K562 (cell line): ENCODE results near the gene CD300C. TPM values are rescaled to one million over a fixed set of nuclear protein-coding genes. Genes with fewer than 3 reads are reported as not detected.
A peak's percentile ranks its signal among the peaks of the same experiment; 100 is the strongest.

Experiments
- CBFA2T2 ChIP-seq: fragments of 450-650 bp; conservative IDR thresholded peaks from 2 replicates; pipeline ENCODE4 v1.6.1; 2017; ENCODE audit warnings: mild to moderate bottlenecking
- CBFB ChIP-seq: sonication (generic); formaldehyde crosslinking; IDR thresholded peaks from 2 replicates; pipeline ENCODE4 v1.4.0; 2020; ENCODE audit warnings: mild to moderate bottlenecking, missing genetic modification reagents
- CBX3 ChIP-seq, 2 experiments: IDR thresholded peaks; 1 replicate in 1 of 2; 2 replicates in 1 of 2; pipeline ENCODE4 v1.6.1; 2012; ENCODE audit warnings: inconsistent platforms in 2 of 2, low read length in 2 of 2, borderline replicate concordance in 1 of 2, control low read depth in 1 of 2
- ETV6 ChIP-seq, 3 experiments: fragments of 150-350 bp in 1 of 3; sonication (generic) in 1 of 3; formaldehyde crosslinking in 1 of 3; IDR thresholded peaks; 2 replicates each; pipeline versions ENCODE4 v1.6.1 to v1.8.0; 2014 to 2022; ENCODE audit warnings: borderline replicate concordance in 2 of 3, low read depth in 2 of 3, antibody characterized with exemption in 1 of 3, low read length in 1 of 3, mild to moderate bottlenecking in 1 of 3, missing genetic modification reagents in 1 of 3
- TFAP4 ChIP-seq: sonication (generic); formaldehyde crosslinking; IDR thresholded peaks from 2 replicates; pipeline ENCODE4 v1.8.0; 2022; ENCODE audit warnings: missing genetic modification reagents, mild to moderate bottlenecking, moderate library complexity, borderline replicate concordance
- ZBTB34 ChIP-seq: fragments of 250-450 bp; sonication (Bioruptor Pico); IDR thresholded peaks from 2 replicates; pipeline ENCODE4 v1.8.0; 2021; ENCODE audit warnings: mild to moderate bottlenecking, moderate library complexity
- ZNF318 ChIP-seq, 2 experiments: fragments of 450-650 bp; IDR thresholded peaks; 2 replicates each; pipeline ENCODE4 v1.6.1; 2016; ENCODE audit warnings: mild to moderate bottlenecking in 2 of 2, borderline replicate concordance in 1 of 2, low read depth in 1 of 2, moderate library complexity in 1 of 2
- ZNF717 ChIP-seq: fragments of 250-450 bp; sonication (Bioruptor Pico); IDR thresholded peaks from 2 replicates; pipeline ENCODE4 v1.5.0; 2021
- polyA plus RNA-seq, 8 experiments: library from polyadenylated mRNA; depleted of rRNA in 4 of 8; stranded (reverse) in 5 of 8; unstranded in 3 of 8; fragments of >200 nt; fragmentation: Nextera tagmentation in 2 of 8; fragmentation: Illumina TruSeq in 1 of 8; extraction: Ambion mirVana in 2 of 8; extraction: Trizol in 1 of 8; gene quantifications; 2 replicates each; pipeline versions ENCODE4 v1.2.1 to v1.2.3, GENCODE V29; 2011 to 2014; ENCODE audit warnings: inconsistent platforms in 1 of 8, missing spikeins in 1 of 8
- total RNA-seq, 7 experiments: library from RNA; depleted of rRNA in 6 of 7; stranded (reverse); fragments of >200 nt in 6 of 7; fragmentation: Illumina TruSeq in 2 of 7; extraction: Trizol in 2 of 7; gene quantifications; 2 replicates each; pipeline versions ENCODE4 v1.2.1 to v1.2.3, GENCODE V29; 2011 to 2021; ENCODE audit warnings: low replicate concordance in 1 of 7

The CD300C gene
- total and polyA plus RNA-seq, 9 of the 15 experiments (the other 6 are each of a cell fraction or from before 2014, with no cell fraction given): 0.04 to 0.16 (median 0.07) TPM; not detected in 6

- TF ChIP-seq ZBTB34 (no peak), CBFB (peak; percentile 24; the same call in 1 of the 2 replicates), TFAP4 (CRISPR knock-in tag) (peak; percentile 74), ZNF717 (no peak), ETV6 (IDR thresholded peaks at IDR 0.05; ENCODE audit: borderline replicate concordance in 1 of 2, low read depth in 2 of 2, low read length in 1 of 2) (peak in 1 of 2 experiments; percentile 30; a peak in 1 of 4 replicates), ETV6 (CRISPR knock-in tag; IDR thresholded peaks at IDR 0.05; ENCODE audit: borderline replicate concordance) (no peak; the same call in 1 of the 2 replicates), CBFA2T2 (peak; percentile 92), ZNF318 (IDR thresholded peaks at IDR 0.05; ENCODE audit: borderline replicate concordance in 1 of 2, low read depth in 1 of 2) (peak in 1 of 2 experiments; percentile 92; a peak in 2 of 4 replicates), CBX3 (IDR thresholded peaks at IDR 0.05; ENCODE audit: borderline replicate concordance in 1 of 2, low read length in 2 of 2) (no peak; a peak in 2 of 3 replicates)
These were observed 31.8 kb downstream of the CD300C start (continued) for GRCh38 chr17:74513987-74514631.
